DMS153 treated with DMSO at 0.1 percent for 48 hours (cell line): ENCODE measurements around the gene ZNF639.
"Not testable (repeated sequence)": the region's sequence is repeated elsewhere in the genome, so short reads cannot be mapped to it uniquely, and the experiment has no call there.

Source experiments
- DNase-seq: peaks from one replicate; lab custom pipeline; 2025; ENCODE audit not compliant: unreplicated experiment; lab: John Stamatoyannopoulos, UW

Gene ZNF639, protein sequence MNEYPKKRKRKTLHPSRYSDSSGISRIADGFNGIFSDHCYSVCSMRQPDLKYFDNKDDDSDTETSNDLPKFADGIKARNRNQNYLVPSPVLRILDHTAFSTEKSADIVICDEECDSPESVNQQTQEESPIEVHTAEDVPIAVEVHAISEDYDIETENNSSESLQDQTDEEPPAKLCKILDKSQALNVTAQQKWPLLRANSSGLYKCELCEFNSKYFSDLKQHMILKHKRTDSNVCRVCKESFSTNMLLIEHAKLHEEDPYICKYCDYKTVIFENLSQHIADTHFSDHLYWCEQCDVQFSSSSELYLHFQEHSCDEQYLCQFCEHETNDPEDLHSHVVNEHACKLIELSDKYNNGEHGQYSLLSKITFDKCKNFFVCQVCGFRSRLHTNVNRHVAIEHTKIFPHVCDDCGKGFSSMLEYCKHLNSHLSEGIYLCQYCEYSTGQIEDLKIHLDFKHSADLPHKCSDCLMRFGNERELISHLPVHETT

DNA sequence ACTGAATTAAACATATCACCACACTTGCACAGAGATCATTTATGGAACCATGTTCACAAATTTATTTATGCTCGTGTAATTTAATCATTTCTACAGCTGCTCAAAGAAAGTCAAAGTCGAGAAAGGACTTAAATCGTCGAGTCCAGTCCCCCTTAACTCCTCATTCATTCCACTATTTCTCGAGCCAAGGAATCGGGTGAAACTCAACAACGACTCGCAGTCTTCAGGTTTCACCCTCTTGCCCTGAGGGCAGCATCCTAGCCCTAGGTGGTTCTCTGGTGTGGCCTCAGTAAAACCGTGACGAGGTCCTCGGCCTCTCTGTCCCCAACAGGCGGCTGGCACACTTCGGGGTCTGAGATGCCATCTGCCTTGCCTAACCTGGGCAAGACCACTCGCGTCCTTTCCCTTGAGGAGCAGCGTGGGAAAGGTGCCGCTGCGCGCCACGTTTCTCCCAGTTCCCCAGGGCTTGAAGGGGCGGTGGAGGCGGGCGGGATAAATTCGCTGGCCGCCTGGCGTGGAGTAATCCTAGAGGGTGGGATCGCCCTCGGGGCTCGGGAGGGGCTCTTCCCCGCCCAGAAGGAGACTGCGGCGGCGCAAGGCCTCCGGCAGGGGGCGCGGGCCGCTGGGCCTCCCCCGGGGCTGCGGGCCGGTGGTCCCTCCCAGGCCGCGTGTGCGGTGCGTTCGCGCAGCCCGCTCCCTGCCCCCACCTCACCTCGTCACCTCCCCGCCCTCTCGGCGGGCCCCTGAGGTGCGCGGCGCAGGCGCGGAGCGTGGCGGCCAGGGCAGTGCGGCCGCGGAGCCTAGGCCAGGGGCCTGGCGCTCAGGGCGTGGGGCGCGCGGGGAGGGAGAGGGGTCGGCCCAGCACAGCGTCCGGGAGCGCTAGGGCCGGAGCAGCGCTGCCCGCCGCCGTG lies at the start of gene ZNF639:
Gene ZNF639, plus strand, starts transcription at position 746 of the 911 bp plus-strand sequence. CDS start 5,263 bp downstream, outside the sequence.
- peak; percentile 71 for DNase-seq

DNA sequence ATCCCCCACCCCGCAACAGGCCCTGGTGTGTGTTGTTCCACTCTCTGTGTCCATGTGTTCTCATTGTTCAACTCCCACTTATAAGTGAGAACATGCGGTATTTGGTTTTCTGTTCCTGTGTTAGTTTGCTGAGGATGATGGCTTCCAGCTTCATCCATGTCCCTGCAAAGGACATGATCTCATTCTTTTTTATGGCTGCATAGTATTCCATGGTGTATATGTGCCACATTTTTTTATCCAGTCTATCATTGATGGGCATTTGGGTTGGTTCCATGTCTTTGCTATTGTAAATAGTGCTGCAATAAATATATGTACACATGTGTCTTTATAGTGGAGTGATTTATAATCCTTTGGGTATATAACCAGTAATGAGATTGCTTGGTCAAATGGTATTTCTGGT lies 48.4 kb upstream of the ZNF639 start:
- not testable (repeated sequence) for DNase-seq

DNA sequence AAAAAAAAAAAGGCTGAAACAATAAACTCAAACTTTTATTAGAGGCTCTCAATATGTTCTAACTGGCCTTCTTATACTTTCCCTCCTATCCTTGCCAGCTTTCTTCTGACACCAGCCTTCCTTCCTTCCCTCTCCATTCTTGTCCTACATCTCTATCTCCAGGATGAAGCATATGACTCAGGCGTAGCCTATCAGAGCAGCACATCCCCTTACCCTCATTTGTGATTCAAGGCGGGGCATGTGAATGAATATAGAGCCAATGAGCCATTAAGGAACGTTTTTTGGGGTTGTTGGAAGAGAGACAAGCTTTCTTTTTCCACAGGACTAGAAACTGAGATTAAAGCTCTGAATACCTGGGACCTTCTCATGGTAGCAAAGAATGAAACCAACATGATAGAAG lies 46.8 kb upstream of the ZNF639 start:
- DNase-seq: no peak

DNA sequence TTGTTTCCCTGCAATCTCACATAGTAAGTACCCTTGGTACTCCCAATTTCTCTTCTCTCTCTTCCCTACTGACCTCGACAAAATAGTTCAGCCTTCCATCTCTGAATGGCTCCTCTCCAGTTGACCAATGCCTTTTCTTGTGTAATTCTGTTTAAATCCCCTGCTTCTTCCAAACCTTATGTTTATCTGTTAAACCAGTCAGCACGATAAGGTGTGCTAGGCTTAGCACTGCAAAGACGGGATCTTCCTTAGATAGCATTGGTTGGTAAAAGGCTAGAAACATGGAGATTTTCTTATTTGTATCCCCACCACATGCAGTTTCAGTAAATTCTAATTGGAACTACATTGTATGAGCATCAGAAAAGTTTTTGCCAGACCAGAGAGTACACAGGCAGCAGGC lies 46.1 kb upstream of the ZNF639 start:
- no peak for DNase-seq

DNA sequence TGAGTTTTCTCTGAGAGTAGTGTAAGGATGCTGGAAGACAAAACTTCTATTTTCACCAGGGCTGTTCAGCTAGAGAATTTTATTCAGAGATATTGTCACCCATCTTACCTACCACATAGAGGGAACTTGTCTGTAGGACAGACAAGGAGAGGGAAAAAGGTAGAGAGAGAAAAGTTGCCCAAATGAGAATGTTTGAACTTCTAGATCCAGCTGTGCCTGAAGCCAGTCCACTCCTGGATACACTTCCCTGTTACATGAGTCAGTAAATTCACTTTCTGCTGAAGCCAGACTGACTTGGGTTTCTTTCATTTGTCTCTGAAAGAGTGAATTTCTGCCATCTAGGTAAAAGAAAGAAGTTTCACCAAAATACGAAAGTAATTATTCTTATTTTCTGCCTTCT lies 44.7 kb upstream of the ZNF639 start:
- DNase-seq: no peak

DNA sequence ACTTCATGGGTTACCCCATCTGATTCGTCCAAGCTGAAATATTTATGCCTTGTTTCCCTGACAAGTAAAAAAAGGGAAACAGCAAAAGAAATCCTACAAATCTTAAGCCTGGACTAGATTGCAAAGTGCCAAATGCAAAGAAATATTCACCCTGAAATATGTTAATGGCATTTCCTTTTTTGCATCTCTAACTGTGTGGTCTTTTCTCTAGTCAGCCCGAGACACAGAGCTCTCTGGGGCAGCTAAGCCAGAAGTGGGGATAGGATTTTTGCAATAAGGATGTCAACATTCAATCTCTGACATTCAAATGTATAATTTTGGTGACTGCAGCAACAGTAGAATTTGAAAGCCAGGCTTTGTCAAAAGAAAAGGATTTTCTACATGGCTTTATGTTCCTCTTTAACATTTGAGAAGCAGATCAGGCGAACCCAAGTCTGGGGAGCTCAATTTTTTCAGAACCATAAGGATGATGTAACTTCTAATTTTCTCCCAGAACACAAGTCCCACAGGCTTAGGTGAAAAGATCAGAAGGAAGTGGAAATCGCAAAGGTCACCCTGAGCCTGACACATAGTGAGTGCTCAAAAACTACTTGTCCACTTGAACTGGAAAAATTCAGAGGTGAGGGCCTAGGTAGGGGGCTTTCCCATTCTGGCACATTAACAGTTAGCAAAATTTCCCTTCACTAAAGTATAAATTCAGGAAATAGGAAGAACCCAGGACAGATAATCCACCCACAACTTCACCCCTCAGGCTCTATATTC lies 43.7 kb upstream of the ZNF639 start:
- DNase-seq: no peak

DNA sequence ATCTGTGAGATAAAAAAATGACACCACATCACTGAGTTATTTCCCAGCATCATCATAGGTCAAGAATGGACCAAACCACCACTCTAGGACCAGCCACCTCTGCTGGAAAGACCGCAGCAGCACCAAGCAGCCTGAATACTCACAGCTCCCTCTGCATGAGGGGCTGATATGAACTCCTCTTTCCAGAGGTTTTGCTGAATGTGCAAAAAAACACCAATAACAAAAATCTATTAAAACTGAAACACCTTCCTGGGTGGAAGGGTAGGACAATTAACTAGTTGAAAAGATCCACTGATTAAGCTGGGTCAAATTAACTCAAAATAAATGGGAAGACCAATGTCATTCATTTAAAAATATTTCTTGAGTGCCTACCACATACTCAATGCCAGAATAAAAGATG lies 43.0 kb upstream of the ZNF639 start:
- no peak for DNase-seq

DNA sequence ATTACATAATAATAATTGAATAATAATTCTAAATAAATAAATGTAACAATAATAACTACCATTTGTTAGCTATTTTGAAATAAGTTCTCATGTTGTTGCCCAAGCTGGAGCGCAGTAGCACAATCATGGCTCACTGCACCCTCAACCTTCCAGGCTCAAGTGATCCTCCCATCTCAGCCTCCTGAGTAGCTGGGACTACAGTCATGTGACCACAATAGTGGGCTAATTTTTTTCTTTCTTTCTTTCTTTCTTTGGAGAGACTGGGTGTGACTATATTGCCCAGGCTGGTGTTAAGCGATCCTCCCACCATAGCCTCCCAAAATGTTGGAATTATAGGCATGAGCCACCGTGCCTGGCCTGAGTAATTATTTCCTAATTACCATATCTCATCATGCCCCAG lies 41.0 kb upstream of the ZNF639 start:
- DNase-seq: no peak

DNA sequence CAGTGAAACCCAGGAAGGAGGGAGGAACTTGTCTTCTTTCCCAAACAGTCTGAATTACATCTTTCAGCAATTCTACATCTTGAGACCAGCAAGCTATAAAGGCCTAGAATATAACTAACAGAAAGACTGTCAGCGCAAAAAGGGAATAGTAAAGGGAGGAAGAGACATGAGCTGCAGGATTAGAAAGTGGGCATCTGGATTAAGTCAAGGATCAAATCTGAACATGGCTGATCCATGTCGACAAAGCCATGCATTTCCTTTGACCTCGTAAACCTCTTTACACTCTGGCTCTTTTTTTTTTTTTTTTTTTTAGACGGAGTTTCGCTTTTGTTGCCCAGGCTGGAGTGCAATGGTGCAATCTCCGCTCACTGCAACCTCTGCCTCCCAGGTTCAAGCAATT lies 36.5 kb upstream of the ZNF639 start:
- no peak for DNase-seq

DNA sequence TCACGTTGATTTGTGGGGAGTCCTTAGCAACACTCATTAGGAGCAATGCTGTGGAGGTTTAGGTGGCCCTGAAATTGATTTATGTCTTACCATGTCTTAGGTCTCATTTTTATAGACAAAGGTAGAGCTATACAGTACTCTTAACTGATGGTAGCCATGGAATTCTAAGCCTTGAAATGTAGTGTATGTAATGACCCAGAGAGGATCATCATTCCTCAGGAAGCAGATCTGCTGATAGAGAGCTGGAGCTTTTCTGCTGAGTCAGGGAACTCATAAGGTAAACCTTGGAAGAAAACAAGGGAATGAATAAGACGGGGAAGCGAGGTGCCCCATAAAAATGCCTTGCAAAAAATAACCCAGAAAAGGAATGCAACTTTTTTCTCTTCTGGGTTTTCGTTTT lies 34.0 kb upstream of the ZNF639 start:
- DNase-seq: no peak

DNA sequence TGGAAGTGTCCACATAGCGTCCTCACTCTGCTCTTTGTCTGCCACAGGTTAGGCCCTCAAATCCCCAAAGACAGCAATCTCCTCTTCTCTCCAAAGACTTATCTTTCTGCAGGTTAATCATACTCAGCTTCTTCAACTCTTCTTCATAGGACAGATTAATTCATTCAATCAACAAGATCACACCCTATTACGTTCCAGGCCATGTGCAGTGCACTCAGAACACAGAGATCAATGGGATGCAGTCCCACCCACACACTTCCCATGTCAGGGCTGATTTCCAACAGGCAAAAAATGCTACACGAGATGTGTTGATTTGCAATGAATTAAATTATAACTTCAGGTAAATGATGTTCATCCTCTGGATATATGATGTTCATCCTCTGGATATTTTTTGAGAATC lies 33.5 kb upstream of the ZNF639 start:
- DNase-seq: no peak

DNA sequence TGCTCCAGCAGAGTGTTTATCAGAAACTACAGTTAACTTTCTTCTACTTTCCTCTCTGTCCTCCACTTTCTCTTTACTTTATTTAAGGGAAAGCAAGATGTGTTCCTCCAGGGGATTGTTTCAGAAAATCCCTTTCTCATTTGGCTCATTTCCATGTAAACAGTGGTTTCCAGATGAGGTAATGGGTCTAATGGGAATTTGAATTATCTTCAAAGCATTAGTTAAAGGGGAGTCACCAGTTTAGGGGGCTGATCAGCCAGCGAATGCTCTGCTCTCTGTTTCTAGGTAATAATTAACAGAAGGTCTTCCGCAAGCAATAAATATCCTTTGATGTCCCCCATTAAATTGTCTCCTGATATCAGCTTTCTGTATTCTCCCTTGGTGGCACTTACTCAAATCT lies 30.4 kb upstream of the ZNF639 start:
- DNase-seq: no peak

DNA sequence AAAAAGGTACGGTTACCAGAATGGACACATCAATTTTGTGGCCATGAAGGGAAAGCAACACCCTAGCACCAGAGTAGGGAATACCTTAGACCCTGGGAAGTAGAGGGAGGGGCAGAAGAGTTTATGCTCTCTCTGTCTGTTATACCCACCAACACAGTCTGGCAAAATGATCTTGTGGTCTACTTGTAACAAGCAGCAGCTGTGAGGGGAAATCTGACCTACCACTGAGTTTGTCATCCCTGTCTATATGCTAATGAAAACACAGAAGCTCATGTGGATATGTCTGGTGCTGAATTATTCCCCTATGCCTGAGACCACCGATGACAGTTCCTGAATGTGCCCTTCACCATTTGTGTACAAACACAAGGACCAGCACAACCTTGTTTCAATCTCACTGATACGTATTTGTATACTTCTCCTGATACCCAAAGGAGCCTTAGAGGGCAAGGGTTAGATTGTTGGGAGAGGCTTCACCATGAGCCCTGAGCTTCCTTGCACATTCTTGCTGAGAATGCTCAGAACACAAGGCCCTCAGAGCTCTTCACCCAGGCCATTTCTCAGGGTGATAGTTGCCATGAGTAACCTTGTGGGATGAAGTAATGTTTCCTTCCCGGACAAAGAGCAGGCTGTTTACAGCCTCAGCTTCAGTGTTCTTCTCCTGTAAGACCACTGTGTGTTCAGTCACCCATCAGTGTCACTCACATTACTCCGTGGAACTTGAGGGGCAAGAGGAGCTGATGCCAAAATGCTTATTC lies 24.7 kb upstream of the ZNF639 start:
- DNase-seq: no peak

DNA sequence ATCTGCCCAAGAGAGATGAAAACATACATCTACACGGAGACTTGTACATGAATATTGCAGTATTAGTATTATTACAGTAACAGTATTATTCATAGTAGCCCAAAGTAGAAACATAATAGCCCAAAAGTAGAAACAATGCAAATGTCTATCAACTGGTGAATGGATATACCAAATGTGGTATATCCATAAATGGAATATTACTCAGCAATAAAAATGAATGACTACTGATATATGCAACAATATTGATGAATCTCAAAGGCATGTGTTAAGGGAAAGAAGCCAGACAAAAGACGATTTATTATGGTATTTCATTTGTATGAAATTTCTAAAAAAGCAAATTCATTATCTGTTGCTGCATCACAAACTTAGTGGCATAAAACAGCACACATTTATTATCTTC lies 23.5 kb upstream of the ZNF639 start:
- no peak for DNase-seq

DNA sequence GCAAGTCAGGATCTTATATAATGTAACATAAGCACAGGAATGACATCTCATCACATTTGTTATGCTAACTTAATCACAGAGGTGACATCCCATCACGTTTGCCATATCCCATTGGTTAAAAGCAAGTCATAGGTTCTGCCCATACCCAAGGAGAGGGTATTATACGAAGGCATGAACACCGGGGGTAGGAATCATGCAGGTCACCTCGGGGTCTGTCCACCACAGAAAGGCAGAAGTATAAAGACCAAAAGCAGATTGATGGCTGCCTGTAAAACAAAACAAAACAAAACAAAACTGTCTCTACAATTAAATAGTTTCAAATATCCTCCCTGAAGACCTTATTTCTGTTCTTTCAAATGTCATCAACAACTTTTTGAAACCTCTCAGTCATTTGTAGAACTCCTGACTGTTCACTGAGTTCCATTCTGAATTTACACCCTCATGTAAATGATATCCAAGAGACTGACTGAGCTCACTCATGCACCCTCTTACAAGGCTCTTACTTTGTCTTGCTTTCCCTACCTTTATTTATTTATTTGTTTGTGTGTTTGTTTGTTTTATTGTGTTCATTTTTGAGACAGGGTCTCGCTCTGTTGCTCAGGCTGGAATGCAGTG lies 22.7 kb upstream of the ZNF639 start:
- DNase-seq: no peak

DNA sequence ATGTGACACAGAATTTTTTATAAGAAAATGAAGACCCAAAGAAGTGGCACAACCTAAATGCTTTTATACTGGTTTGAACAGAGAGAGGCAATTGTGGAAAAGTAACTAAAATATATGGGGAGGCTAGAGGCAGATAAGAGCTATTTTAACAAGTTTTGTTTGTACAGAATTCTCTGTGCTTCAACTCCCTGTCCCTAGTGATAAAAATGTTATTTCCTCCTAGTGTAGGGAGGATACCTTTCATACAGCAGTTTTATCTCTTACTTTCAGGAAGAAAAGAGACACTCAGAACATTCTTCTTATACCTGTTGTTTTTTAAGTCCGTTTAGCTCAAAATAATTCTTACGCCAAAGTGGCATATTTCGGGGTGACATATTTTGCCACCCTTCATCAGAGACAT lies 21.2 kb upstream of the ZNF639 start:
- DNase-seq: no peak

DNA sequence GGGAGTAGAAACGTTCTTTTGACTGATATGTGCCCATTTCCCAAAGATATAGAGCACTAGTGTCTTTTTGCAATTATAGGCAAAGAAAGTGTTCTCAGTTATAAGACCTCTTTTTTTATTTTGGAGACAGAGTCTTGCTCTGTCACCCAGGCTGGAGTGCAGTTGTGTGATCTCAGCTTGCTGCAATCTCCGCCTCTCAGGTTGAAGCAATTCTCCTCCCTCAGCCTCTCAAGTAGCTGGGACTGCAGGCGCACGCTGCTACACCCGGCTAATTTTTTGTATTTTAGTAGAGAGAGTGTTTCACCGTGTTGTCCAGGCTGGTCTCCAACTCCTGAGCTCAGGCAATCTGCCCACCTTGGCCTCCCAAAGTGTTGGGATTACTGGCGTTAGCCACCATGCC lies 20.7 kb upstream of the ZNF639 start:
- DNase-seq: no peak

DNA sequence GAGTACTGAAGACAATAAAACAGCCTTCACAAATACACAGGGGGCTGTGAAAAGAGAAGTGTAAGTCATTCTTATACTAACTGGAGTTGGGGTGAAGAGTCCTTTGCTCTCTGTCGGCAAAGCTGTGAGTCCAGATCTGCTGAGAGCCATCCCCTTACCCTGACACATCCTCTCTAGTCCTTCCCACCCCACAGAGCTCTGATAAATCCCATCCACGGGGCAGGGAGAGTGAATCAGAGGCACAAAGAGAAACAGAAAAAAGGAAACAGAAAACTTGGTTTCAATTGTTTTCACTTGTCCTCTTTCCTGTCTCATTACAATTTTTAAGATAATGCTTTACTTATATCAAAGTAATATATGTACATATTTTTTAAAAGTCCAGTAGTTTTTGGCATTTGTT lies 18.2 kb upstream of the ZNF639 start:
- DNase-seq: no peak

DNA sequence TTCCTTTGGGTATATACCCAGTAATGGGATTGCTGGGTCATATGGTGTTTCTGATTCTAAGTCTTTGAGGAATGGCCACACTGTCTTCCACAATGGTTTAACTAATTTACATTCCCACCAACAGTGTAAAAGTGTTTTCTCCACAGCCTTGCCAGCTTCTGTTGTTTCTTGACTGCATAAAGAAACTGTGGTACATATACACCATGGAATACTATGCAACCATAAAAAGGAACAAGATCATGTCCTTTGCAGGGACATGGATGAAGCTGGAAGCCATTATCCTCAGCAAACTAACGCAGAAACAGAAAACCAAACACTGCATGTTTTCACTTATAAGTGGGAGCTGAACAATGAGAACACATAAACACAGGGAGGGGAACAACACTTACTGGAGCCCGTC lies 15.5 kb upstream of the ZNF639 start:
- not testable (repeated sequence) for DNase-seq

DNA sequence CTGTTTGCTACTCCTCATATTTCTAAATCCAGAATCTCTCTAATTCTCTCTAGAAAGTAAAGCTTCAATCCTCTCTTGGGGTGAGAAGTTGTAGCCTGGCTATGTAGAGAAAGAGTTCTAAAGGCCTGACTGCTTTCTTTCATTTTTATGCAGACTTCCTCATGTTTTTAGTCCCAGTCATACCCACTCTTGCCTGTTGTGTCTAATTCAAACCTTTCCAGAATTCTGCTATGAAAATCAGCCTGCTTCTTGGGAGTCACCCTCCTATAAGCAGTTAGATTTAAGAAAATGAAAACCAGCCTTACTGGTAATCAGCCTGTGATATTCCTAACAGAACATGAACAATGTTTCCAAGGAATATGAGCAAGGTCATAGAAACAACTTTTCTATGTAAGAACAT lies 14.8 kb upstream of the ZNF639 start:
- no peak for DNase-seq
